Stimulated activated CD8-positive, alpha-beta memory T cell treated with anti-CD3 and anti-CD28 coated beads, Interleukin-7, amount 100 ng/mL, for 4 hours (primary cell): Measurements from ENCODE around the gene BAIAP2L1.

ENCODE experiments used
- DNase-seq, 2 donors: peaks; one replicate each; pipeline ENCODE4 v3.0.0-alpha.2; 2020; ENCODE audit warnings: low read depth in 2 of 2

BAIAP2L1 gene

DNA sequence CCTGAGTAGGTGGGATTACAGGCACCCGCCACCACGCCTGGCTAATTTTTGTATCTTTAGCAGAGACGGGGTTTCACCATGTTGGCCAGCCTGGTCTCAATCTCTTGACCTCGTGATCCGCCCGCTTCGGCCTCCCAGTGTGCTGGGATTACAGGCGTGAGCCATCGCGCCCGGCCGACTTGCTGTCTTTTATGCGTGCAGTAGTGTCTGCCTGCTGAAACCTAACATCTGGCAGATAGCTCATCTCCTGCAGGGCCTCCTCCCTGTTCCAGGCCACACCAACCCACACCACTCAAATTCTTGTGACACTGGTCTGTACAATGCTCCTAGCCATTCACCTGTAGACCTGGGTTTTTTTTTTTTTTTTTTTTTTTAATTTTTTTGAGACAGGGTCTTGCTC lies 41.5 kb downstream of the BAIAP2L1 start:
- DNase-seq = no peak

DNA sequence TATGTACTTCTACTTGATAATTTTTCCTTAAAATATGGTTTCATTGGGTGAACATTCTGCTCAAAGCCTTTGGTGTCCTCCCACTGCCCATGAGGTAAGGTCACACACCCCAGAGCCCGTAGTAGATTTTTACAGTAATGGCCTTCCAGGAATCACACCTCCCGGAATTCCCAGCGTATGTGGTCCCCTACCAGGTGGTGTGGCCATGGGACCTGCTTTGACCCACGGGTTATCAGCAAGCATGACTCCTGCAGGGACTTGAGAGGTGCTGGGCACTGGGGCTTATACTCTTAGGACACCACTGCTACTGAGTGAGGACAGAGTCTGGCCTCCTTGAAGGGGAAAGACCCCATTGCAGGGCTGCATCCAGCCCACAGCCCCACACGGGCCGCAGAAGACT lies 42.2 kb downstream of the BAIAP2L1 start:
- DNase-seq = no peak

DNA sequence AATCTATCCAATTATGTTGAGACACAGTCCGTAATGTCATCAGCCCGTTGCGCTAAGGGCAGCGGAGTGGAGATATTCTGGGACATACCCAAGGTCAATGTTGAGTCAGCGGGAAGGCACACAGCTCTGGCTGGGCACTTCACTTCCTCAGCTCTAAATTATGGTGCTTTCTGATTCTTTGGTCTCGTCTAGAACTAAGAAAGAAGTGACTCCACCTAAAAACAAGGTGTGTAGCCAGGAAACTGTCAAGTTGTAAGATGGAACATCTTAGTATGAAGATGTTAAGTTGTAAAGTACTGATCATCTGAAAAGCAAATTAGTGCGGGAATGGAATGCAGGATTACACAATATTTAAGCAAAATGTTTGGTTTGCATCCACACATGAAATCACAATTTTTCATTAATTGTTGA lies 43.1 kb downstream of the BAIAP2L1 start:
- DNase-seq = no peak

DNA sequence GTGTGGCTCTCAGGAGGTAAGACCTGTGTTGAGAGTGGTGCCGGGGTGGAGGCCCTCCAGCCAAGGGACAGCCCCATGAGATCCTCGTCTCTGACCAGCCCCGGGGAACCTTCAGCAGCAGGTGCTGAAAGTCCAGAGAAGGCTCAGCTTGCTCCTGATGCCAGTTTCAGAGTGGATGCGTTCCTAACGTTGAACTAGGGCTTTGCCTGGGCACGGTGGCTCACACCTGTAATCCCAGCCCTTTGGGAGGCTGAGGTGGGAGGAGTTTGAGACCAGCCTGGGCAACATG lies 45.7 kb downstream of the BAIAP2L1 start:
- DNase-seq = no peak

DNA sequence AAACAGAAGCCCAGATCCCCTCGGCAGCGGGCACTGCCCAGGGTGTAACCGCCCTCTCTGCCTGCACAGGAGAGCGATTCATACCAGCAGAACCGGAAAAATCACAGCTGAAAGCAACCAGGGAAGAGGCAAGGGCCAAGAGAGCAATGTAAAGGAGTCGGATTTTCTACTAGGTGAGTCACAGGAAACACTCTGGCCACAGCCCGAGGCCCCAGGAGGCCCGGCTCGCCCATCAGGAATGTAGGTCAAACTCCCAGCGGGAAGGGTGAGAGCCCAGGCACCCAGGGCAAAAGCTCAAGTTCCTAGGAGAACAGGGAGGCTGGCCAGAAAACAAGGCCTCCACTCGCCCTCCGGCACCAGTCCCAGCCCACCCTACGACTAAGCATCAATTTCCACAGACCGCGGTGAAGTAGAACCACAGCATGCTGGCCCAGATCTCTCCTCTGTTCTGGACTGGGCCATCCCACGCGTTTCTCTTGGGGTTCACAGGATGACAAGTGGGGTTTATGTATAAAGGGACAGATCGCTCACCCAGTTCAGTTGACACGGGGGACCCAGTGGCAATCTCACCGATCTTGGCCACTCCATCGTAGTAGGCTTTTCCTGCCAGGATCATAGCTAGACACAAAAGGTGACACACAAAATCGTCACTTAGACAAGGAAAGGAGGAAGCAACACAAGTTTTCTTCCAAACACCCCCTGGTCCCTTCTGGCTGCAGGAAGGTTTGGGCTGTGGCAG lies 46.2 kb downstream of the BAIAP2L1 start:
- no peak for DNase-seq

DNA sequence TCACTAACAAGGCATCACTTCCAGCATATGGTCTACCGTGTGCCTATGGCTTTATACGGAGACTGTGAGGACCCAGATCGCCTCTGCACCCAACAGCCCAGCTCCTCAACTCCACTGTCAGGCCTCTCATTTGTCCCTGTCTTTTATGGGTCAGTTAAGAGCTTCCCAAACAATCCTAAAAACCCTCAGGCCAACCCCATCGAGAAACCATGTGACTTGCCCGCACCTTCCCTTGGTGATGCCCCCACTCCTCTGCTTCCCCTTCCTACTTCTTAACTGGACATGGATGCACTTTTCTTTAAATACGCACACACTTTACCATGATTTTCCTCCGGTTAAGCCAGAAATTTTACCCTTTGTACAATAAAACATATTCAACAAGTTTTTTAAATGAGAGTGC lies 46.8 kb downstream of the BAIAP2L1 start:
- DNase-seq = no peak

DNA sequence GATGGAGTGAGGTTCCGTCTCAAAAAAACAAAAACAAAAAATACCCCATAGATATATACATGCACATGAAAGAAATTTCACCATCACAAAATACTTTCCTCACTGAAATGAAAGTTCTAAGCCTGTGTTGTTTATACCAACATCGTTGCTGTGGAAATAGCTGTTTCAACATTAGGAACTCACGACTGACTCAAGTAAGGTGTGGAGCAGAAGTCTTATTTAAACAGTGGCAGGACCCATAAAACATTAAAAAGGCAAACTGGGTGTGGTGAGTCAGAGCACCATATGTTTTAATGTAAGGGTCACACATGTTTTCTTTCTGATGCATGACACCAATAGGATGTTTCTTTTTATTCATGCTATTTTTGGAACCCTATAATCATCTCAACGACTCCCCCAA lies 48.3 kb downstream of the BAIAP2L1 start:
- DNase-seq = no peak

DNA sequence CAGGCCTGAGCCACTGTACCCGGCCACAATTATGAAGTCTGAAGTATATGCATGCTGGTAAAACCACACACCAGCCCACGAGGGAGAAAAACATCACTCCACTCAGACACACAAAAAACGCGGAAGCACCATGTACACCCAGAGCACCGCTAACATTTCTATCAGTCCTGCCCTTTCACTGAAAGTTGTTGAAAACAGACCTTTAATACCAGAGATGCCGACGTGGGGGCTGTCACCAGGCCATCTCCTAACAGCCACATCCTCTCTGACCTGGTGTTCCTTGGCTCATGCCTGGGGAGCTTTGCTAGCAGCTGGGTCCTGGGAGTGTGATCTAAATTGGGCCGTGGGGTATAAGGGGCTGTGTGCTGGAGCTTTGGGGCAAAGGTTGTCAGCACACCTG lies 49.8 kb downstream of the BAIAP2L1 start:
- DNase-seq = no peak

DNA sequence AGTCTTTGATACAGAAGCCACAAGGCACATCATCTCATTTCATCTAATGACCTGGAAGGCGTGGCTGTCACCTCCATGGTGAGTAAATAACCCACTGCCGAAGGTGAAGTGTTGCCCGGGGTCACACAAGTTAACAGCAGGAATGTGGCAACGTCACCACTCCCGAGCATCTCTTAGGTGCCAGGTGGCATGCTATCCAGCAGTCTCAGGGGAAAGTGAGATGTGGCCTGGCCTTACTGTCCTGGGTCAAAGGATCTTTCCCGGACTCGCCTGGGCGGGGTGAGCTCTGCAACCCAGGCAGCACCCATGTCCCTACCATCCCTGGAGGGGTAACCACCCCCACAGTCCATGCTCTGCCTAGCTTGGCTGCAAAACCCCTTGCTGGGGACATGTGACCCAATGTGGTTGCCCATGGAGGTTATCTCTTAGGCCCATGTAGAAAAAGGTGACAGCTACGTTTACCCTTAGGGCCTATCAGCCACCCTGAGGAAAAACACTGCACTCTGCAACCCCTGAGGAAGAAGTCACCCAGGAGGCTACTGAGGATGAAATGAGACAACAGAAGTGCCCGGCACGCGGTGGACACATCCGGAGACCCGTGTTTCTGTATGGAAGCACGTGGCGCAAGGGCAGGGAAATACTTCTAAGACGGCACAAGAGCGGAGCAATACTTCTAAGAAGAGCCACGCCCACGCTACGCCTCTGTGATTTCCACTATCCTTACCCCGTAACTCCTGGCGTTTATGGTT lies 52.0 kb downstream of the BAIAP2L1 start:
- DNase-seq = no peak

DNA sequence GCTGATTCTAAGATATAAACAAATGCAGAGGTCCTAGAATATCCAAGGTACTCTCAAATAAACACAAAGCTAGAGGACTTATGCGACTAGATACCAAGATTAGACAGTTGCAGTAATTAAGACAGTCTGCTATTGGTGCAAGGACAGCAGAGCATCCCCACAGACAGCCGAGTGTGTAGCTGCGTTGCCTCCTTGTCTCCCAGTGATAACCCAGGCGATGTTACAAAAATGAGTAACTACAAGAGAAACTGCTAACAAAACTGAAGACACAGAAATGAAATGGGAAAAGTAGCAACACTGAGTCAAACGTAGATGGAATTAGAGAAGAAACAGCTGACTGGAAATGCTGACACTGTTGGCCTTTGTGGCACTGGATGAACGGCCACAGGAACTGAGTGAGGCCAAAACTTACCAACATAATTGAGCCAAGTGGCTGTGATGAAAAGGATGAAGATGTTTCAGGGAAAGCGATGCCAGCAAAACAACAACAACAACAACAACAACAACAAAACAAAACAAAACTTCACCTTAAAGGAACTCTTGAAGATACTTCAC lies 54.3 kb downstream of the BAIAP2L1 start:
- no peak for DNase-seq

DNA sequence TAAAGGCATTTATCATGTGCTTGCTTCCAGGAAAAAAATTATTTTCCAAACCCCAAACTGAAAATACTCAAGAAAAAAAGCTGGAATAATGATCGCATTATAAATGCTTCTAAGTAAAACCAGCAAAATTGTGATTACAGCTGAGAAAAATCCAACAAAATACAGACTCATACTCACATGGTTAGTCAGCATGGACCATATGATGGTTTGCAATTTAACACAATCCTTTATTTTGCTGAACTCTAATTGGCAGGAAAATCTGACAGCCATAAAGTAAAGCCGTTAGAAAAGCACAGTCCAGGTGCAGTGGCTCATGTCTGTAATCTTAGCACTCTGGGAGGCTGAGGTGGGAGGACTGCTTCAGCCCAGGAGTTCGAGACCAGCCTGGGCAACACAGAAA lies 59.8 kb downstream of the BAIAP2L1 start:
- DNase-seq = no peak

DNA sequence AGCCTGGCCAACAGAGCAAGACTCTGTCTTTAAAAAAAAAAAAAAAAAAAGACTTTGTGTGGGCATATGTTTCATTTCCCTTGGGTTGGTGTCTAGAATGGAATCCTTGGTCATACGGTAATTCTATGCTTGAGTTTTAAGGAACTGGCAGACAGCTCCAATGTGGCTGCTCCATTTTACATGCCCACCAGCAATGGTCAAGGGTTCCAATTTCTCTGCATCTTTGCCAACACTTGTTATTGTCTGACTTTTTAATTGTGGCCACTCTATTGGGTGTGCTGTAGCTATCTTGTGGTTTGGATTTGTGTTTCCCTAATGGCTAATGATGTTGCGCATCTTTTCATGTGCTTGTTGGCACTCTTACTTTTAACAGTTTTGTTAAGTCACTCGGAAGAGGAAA lies 61.8 kb downstream of the BAIAP2L1 start:
- DNase-seq = no peak

DNA sequence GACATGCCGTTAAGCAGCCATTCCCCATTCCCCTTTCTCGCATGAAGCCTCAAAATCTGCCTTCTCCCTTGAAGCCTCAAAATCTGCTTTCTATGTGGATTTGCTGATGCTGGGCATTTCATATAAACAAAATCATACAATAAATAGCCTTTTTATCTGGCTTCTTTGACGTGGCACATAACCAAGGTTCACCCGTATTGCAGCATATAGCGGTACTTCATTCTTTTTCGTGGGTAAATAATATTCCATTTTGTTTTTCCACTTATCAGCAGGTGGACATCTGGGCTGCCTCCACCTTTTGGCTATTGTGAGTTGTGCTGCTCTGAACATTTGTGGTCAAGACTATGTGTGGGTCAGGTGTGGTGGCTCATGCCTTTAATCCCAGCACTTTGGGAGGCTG lies 62.4 kb downstream of the BAIAP2L1 start:
- DNase-seq = no peak

DNA sequence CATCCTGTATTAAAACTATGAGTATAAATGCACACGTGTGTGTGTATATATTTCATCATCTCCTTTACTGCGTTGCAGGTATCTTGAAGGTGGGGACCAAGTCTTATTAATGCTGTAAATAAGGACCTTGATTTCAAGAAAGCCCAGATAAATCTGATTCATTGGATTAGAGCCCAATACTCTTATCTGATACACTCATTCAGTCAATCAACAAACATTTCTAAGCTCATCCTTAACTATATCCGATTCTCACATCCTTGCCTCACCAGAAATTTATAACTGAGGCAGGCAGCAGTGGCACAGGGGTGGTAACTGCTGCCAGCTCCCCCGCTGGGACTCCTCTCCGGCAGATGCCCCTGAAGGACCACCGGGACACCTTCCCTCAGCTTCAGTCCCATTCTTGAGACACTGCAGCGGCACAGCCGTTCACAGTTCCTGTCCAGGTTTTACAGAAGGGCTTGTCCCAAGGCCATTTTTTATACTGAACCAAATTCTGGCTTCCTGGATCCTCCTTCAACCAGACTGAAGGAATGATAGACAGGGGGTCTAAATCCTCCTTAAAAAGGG lies 65.4 kb downstream of the BAIAP2L1 start:
- no peak for DNase-seq

DNA sequence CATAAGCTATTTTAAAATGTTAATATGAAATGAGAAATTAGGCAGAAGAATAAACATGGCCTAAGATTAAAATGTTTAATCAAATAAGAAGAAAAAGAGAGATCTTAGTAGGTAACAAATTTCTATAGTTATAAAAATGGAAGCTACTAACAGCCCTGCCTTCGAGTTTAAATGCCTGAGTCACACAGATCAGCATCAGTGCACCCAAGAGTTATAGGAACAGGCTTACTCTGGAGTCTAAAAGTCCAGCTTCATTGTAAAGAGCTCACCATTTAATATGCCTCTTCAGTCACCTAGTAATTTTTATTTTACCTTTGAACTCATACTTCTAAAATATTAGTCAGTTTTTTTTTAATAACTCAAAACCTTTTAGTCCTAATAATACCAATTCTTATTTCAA lies 66.8 kb downstream of the BAIAP2L1 start:
- DNase-seq = no peak

DNA sequence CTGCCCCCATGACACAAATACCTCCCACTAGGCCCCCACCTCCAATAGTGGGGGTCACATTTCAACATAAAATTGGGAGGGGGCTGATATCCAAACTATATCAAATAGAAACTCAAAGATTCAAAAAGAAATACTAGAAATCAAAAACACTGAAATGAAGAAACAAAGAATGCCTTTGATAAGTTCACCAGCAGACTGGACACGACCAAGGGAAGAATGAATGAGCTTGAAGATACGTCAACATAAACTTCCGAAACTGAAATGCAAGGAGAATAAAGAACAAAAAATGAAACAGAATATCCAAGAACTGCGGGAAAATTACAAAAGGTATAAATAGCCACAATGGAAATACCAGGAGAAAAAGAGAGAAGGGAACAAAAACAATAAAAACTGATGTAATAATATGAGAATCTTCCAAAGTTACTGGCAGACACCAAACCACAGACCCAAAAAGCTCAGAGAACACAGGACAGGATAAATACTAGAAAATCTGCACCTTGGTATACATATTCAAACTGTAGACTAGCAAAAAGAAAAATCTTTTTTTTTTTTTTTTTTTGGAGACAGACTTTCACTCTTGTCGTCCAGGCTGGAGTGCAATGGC lies 69.9 kb downstream of the BAIAP2L1 start:
- DNase-seq = no peak

DNA sequence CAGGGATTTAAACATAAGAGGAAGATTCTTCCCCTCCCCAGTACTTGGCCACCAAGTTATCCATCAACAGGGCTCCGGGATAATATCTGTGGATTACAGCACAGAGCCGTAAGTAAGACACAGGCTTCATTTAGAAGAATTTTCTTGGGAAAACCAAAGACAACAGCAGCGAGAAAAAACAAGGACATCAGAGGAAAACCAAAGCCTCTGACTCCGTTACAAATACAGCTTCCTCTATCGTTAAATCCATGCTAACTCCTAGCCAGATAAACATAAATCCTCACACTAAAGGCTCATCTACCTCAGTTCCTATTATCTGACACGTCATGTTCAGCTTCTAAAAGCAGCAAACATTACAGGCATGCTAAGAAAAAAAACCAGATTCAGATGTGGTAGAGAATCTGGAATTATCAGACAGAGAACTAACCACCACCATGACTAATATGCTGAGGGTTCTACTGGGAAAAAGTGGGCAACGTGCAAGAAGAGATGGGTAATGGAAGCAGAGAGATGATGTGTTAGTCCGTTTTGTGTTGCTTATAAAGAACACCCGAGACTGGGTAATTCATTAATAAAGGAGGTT lies 71.0 kb downstream of the BAIAP2L1 start:
- no peak for DNase-seq

DNA sequence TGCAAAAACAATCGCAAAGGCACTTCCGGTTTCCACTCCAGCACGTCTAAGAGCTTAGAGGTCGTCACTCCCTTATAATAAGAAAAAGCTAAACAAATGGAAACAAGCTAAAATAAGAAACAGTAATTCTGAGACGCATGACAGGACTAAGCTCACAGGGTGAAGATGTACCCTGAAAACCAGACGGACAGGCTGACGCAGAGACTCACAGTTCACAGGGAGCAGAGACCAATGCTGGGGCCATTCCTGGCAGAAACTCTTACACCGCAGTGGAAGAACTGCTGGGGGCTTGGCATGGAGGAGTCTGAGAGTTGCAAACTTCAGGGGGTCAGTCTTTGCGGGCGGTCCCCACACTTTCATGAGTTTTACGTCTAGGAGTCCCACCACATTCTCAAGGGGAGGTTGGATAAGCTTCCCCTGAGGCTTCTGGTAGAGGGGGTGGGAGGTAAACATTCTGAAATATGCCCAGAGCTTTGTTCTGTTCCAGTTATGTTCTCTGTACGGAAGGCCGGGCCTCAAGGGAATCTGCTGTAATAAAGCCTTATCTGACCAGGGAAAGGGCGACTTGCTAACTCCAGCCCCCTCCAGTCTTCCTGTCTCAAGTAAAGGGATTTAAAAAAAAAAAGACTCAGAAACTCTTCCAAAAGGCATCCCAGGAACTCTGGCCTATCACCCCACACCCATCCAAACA lies 71.6 kb downstream of the BAIAP2L1 start:
- DNase-seq = no peak

DNA sequence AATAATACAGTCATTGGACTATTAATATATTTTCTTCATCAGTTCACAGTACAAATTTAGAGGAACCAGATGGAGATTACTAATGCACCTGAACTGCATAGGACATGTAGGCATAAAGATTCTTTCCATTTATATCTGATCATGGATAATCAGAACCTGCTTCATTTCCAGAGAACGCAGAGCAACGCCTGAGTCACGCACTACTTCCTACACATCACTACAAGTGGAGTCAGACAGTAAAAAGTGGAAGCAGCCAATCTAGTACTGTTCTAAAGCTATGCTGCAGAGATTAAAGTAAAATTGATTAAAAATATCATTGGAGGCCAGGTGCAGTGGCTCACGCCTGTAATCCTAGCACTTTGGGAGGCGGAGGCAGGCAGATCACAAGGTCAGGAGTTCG lies 76.1 kb downstream of the BAIAP2L1 start:
- DNase-seq = no peak

DNA sequence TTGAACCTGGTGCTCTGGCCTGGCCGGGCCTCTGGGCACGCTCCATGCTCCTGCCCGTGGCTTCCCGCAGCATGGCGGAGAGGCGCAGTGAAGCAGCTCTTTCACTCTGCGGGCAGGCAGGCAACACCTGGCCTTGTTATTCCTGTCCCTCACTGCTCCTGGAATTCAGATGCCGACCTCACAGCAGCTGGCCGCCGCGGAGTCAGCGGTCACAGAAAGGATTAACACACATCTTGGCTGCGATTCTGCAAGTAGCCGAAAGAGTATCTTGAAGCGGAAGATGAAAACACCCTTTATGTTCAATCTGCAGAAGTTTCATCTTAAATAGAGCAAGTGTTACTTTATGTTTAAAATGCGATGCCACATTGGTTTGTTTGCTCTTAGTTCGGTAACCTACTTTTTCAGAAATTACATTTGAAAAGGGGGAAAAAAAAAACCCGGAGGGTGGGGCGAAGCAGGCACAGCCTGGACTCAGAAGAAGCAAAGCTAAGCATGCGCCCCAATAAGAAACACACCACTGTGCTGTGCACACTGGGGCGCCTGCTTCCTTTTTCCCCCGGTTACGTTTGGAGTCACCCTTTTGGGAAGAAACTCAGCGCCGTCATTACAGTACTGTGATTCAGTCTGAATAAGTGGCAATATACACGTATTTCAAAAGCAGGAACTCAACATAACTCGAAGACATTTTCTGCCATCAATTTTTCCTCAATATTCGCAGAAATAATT lies 77.1 kb downstream of the BAIAP2L1 start:
- DNase-seq = no peak
